Measurements from ENCODE around the gene VPS54. TPM values are rescaled to one million over a fixed set of nuclear protein-coding genes. Genes with fewer than 3 reads are reported as not detected.
"Not testable (repeated sequence)": the region's sequence is repeated elsewhere in the genome, so short reads cannot be mapped to it uniquely, and the experiment has no call there.

VPS54 gene
- polyA plus RNA-seq, 2 donors: 9.1 to 11.1 TPM

DNA sequence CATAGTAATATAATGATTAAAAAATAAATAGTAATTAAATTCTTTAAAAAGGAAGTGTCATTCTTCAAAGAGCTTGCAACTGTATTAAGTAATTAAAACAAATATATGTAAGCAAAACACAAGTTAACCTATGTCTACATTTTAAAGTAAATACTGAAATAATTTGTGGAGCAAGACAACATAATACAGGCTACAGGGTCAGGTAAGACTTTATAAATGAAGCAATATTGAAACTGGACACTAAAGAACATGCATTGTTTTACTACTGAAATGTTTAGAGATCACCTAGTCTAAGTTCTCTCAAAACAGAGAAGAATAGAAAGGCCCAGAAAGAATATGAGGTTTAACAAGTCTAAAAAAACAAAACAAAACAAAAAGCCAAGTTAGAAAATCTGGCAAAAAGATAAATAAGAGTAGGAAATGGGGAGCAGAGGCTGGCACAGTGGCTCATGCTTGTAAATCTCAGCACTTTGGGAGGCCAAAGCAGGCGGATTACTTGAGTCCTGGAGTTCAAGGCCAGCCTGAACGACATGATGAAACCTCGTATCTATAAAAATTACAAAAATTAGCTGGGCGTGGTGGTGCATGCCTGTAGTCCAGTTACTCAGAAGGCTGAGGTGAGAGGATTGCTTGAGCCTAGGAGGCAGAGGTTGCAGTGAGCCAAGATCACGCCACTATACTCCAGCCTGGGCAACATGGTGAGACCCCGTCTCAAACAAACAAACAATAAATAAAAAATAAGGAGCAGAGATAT lies 34.4 kb downstream of the VPS54 start:
- H3K9me3 ChIP-seq (ENCODE audit: control insufficient read depth in 2 of 2, insufficient read depth in 1 of 2, low read depth in 1 of 2, low read length in 1 of 2): no peaks in the 10 kb centered on the region
- H3K36me3 ChIP-seq (ENCODE audit: control insufficient read depth in 2 of 2, insufficient read depth in 2 of 2, low read length in 1 of 2): no peaks in the 10 kb centered on the region
- no peaks in the 10 kb centered on the region for H3K27me3 ChIP-seq (ENCODE audit: control insufficient read depth in 1 of 2, insufficient read depth in 2 of 2, low read length in 2 of 2)
- H3K4me3 ChIP-seq (ENCODE audit: low read depth in 1 of 2, low read length in 2 of 2): no peak overlapping the region
- no peak overlapping the region for H3K27ac ChIP-seq (ENCODE audit: low read depth in 2 of 2, low read length in 1 of 2)
- 81 to 92% methylated on average over 6 of the region's 6 CpGs for WGBS, 2 donors
- peaks cover 0 to 3% of the 10 kb centered on the region in 2 donors for H3K4me1 ChIP-seq (ENCODE audit: control insufficient read depth in 2 of 2, insufficient read depth in 2 of 2, low read length in 1 of 2)

DNA sequence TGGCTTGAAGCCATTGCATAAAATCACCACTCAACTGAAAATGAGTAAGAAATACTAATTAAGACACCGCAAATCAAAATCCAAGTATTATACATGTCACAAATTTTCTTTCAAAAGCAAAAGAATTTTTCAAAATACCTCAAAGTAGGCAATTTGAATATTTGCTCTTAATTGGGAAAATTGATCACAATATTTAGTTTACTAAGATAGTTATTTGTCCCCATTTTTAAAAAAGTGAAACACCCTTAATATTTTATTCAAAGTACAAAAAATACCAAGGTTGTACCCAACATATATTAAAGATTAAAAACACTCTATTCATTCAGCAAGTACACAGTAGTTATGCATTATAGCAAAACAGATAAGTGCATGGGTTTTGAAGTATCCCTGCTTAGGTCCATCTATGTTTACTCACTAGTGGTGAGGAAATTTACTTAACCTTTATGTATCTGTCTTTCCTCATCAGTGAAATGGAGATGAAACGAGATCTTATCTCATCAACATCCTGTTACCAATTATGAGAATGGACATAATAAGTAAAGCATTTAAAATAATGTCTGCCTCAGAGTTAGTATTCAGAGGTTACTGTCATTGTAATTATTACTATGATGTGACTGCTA lies 35.1 kb downstream of the VPS54 start:
- Histone ChIP-seq H3K27me3 (ENCODE audit: control insufficient read depth in 1 of 2, insufficient read depth in 2 of 2, low read length in 2 of 2) (no peaks in the 10 kb centered on the region), H3K9me3 (ENCODE audit: control insufficient read depth in 2 of 2, insufficient read depth in 1 of 2, low read depth in 1 of 2, low read length in 1 of 2) (no peaks in the 10 kb centered on the region), H3K36me3 (ENCODE audit: control insufficient read depth in 2 of 2, insufficient read depth in 2 of 2, low read length in 1 of 2) (no peaks in the 10 kb centered on the region), H3K27ac (ENCODE audit: low read depth in 2 of 2, low read length in 1 of 2) (no peak overlapping the region), H3K4me1 (ENCODE audit: control insufficient read depth in 2 of 2, insufficient read depth in 2 of 2, low read length in 1 of 2) (peaks cover 0 to 3% of the 10 kb centered on the region in 2 donors), H3K4me3 (ENCODE audit: low read depth in 1 of 2, low read length in 2 of 2) (no peak overlapping the region)
- WGBS, 2 donors: 74 to 83% methylated on average over 2 of the region's 2 CpGs

GRCh38 chr2:63982335-63982734 lies 36.9 kb downstream of the VPS54 start:
- H3K9me3 ChIP-seq (ENCODE audit: control insufficient read depth in 2 of 2, insufficient read depth in 1 of 2, low read depth in 1 of 2, low read length in 1 of 2): no peaks in the 10 kb centered on the region

DNA sequence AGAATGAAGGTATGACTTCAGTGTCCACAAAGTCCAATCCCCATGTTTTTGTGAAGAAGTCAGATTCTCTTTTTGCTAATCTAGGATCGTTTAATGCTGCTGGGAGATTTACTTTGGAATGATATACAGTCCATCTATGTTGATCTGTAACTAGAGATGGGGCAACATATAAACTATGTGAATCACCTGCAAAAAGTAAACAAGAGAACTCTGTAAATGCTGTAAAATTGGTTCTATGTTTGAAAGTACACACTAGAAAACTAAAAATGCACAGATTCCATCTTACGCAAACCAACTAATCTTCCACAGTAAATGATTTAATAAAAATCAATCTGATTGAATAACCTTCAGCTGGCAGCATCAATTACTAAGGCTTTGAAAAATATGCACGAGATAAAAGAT lies 37.5 kb downstream of the VPS54 start:
- no peaks in the 10 kb centered on the region for H3K36me3 ChIP-seq (ENCODE audit: control insufficient read depth in 2 of 2, insufficient read depth in 2 of 2, low read length in 1 of 2)
- 79 to 88% methylated on average over 3 of the region's 3 CpGs for WGBS, 2 donors
- no peak overlapping the region for H3K4me3 ChIP-seq (ENCODE audit: low read depth in 1 of 2, low read length in 2 of 2)
- peaks cover 0 to 3% of the 10 kb centered on the region in 2 donors for H3K4me1 ChIP-seq (ENCODE audit: control insufficient read depth in 2 of 2, insufficient read depth in 2 of 2, low read length in 1 of 2)
- no peaks in the 10 kb centered on the region for H3K27me3 ChIP-seq (ENCODE audit: control insufficient read depth in 1 of 2, insufficient read depth in 2 of 2, low read length in 2 of 2)
- no peaks in the 10 kb centered on the region for H3K9me3 ChIP-seq (ENCODE audit: control insufficient read depth in 2 of 2, insufficient read depth in 1 of 2, low read depth in 1 of 2, low read length in 1 of 2)
- H3K27ac ChIP-seq (ENCODE audit: low read depth in 2 of 2, low read length in 1 of 2): no peak overlapping the region

More at GRCh38 chr2:63982335-63982734, 36.9 kb downstream of the VPS54 start:
- Histone ChIP-seq H3K36me3 (ENCODE audit: control insufficient read depth in 2 of 2, insufficient read depth in 2 of 2, low read length in 1 of 2) (no peaks in the 10 kb centered on the region), H3K4me1 (ENCODE audit: control insufficient read depth in 2 of 2, insufficient read depth in 2 of 2, low read length in 1 of 2) (peaks cover 0 to 3% of the 10 kb centered on the region in 2 donors), H3K27ac (ENCODE audit: low read depth in 2 of 2, low read length in 1 of 2) (no peak overlapping the region), H3K27me3 (ENCODE audit: control insufficient read depth in 1 of 2, insufficient read depth in 2 of 2, low read length in 2 of 2) (no peaks in the 10 kb centered on the region), H3K4me3 (ENCODE audit: low read depth in 1 of 2, low read length in 2 of 2) (no peak overlapping the region)
- WGBS, 2 donors: 86 to 97% methylated on average over 4 of the region's 4 CpGs

DNA sequence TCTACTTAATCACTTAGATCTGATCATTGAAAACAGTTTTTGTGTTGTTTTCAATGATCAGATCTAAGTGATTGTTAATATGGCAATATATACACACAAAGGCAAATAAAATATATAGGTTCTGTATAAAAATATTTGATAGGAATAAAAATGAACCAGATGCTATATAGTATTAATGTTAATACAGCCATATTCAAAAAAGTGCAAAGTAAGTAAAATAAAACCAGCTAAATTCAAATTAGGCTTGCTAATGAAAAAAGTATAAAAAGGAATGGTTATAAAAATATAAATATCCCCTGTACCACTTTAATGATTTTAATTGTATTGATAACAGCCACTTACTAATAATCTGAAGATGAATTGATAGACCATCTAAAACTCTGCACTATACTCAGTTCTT lies 38.4 kb downstream of the VPS54 start:
- Histone ChIP-seq H3K4me3 (ENCODE audit: low read depth in 1 of 2, low read length in 2 of 2) (no peak overlapping the region), H3K27me3 (ENCODE audit: control insufficient read depth in 1 of 2, insufficient read depth in 2 of 2, low read length in 2 of 2) (no peaks in the 10 kb centered on the region), H3K4me1 (ENCODE audit: control insufficient read depth in 2 of 2, insufficient read depth in 2 of 2, low read length in 1 of 2) (peaks cover 0 to 3% of the 10 kb centered on the region in 2 donors), H3K27ac (ENCODE audit: low read depth in 2 of 2, low read length in 1 of 2) (no peak overlapping the region), H3K36me3 (ENCODE audit: control insufficient read depth in 2 of 2, insufficient read depth in 2 of 2, low read length in 1 of 2) (no peaks in the 10 kb centered on the region), H3K9me3 (ENCODE audit: control insufficient read depth in 2 of 2, insufficient read depth in 1 of 2, low read depth in 1 of 2, low read length in 1 of 2) (no peaks in the 10 kb centered on the region)

DNA sequence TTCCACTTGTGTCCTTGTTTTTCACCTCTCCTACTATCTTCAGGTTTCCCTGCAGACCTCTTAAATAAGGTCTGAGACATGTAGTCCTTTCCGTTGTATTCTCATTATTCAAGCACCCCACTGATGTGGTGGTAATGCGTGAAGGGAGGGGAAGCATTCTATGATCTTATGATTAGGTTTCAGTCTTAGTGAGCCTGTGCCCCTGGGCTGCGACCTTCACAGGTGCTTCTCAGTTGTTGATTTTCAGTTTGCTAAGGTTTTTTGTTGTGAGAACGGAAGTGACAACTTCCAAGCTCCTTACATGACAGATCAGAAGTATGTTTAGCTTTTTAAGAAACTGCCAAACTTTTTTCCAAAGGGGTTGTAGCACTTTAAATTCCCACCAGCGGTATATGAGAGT lies 41.3 kb downstream of the VPS54 start:
- no peak overlapping the region for H3K4me3 ChIP-seq (ENCODE audit: low read depth in 1 of 2, low read length in 2 of 2)
- WGBS, 2 donors: 84 to 89% methylated on average over 5 of the region's 5 CpGs
- no peaks in the 10 kb centered on the region for H3K36me3 ChIP-seq (ENCODE audit: control insufficient read depth in 2 of 2, insufficient read depth in 2 of 2, low read length in 1 of 2)

DNA sequence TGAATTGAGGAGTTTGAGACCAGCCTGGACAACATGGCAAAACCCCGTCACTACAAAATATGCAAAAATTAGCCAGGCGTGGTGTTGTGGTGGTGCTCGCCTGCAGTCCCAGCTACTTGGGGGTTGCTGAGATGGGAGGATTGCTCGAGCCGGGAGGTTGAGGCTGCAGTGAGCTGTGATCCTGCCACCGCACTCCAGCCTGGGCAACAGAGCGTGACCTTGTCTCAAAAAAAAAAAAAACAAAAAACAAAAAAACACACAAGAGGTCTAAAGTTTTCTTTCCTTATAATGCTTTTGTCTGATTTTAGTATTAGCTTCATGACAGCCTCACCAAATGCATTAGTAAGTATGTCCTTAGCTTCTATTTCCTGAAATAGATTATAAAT lies 43.1 kb downstream of the VPS54 start:
- 96 to 98% methylated on average over 7 of the region's 7 CpGs for WGBS, 2 donors
- H3K4me3 ChIP-seq (ENCODE audit: low read depth in 1 of 2, low read length in 2 of 2): no peak overlapping the region
- H3K4me1 ChIP-seq (ENCODE audit: control insufficient read depth in 2 of 2, insufficient read depth in 2 of 2, low read length in 1 of 2): no peaks in the 10 kb centered on the region
- no peaks in the 10 kb centered on the region for H3K9me3 ChIP-seq (ENCODE audit: control insufficient read depth in 2 of 2, insufficient read depth in 1 of 2, low read depth in 1 of 2, low read length in 1 of 2)
- no peaks in the 10 kb centered on the region for H3K27me3 ChIP-seq (ENCODE audit: control insufficient read depth in 1 of 2, insufficient read depth in 2 of 2, low read length in 2 of 2)
- H3K36me3 ChIP-seq (ENCODE audit: control insufficient read depth in 2 of 2, insufficient read depth in 2 of 2, low read length in 1 of 2): no peaks in the 10 kb centered on the region
- H3K27ac ChIP-seq (ENCODE audit: low read depth in 2 of 2, low read length in 1 of 2): no peak overlapping the region

More for the DNA sequence above, 41.3 kb downstream of the VPS54 start:
- no peaks in the 10 kb centered on the region for H3K4me1 ChIP-seq (ENCODE audit: control insufficient read depth in 2 of 2, insufficient read depth in 2 of 2, low read length in 1 of 2)
- H3K27ac ChIP-seq (ENCODE audit: low read depth in 2 of 2, low read length in 1 of 2): no peak overlapping the region
- H3K9me3 ChIP-seq (ENCODE audit: control insufficient read depth in 2 of 2, insufficient read depth in 1 of 2, low read depth in 1 of 2, low read length in 1 of 2): no peaks in the 10 kb centered on the region
- H3K27me3 ChIP-seq (ENCODE audit: control insufficient read depth in 1 of 2, insufficient read depth in 2 of 2, low read length in 2 of 2): no peaks in the 10 kb centered on the region

DNA sequence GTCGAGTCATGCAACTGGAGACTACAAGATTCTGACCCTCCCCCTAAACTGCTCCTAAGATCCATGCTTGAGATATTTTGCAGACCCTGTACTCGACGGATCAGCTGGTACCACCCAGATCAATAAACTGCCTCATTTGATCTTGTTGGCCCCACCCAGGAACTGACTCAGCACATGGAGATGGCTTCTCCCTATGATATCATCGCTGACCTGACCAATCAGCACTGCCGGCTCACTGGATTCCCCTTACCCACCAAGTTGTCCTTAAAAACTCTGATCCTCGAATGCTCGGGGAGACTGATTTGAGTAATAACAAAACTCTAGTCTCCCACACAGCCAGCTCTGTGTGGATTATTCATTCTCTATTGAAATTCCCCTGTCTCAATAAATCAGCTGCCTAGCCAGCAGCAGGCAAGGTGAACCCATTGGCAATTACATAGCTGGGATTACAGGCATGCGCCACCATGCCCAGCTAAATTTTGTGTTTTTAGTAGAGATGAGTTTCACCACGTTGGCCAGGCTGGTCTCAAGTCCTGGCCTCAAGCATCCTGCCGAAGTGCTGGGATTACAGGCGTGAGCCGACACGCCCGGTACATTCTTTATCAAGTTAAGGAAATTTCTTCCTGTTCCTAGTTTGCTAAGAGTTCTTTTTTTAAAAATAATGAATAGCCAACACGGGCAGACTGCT lies 43.6 kb downstream of the VPS54 start:
- H3K4me1 ChIP-seq (ENCODE audit: control insufficient read depth in 2 of 2, insufficient read depth in 2 of 2, low read length in 1 of 2): no peaks in the 10 kb centered on the region
- H3K4me3 ChIP-seq (ENCODE audit: low read depth in 1 of 2, low read length in 2 of 2): no peak overlapping the region
- no peaks in the 10 kb centered on the region for H3K9me3 ChIP-seq (ENCODE audit: control insufficient read depth in 2 of 2, insufficient read depth in 1 of 2, low read depth in 1 of 2, low read length in 1 of 2)
- no peak overlapping the region for H3K27ac ChIP-seq (ENCODE audit: low read depth in 2 of 2, low read length in 1 of 2)
- WGBS, 2 donors: 78 to 81% methylated on average over 15 of the region's 15 CpGs
- no peaks in the 10 kb centered on the region for H3K36me3 ChIP-seq (ENCODE audit: control insufficient read depth in 2 of 2, insufficient read depth in 2 of 2, low read length in 1 of 2)
- H3K27me3 ChIP-seq (ENCODE audit: control insufficient read depth in 1 of 2, insufficient read depth in 2 of 2, low read length in 2 of 2): no peaks in the 10 kb centered on the region

GRCh38 chr2:63975036-63975435 lies 44.2 kb downstream of the VPS54 start:
- WGBS, 2 donors: 94 to 98% methylated on average over 2 of the region's 2 CpGs
- H3K4me1 ChIP-seq (ENCODE audit: control insufficient read depth in 2 of 2, insufficient read depth in 2 of 2, low read length in 1 of 2); H3K9me3 ChIP-seq (ENCODE audit: control insufficient read depth in 2 of 2, insufficient read depth in 1 of 2, low read depth in 1 of 2, low read length in 1 of 2); H3K36me3 ChIP-seq (ENCODE audit: control insufficient read depth in 2 of 2, insufficient read depth in 2 of 2, low read length in 1 of 2); H3K27me3 ChIP-seq (ENCODE audit: control insufficient read depth in 1 of 2, insufficient read depth in 2 of 2, low read length in 2 of 2); H3K4me3 ChIP-seq (ENCODE audit: low read depth in 1 of 2, low read length in 2 of 2); H3K27ac ChIP-seq (ENCODE audit: low read depth in 2 of 2, low read length in 1 of 2): not testable (repeated sequence)
